ENCODE measurements around the gene UBC.

Gene UBC

GRCh38 chr12:124864326-124864752, 50.1 kb downstream of the UBC start:
- no peak for DNase-seq (ENCODE audit: low read depth in 3 of 3)

DNA sequence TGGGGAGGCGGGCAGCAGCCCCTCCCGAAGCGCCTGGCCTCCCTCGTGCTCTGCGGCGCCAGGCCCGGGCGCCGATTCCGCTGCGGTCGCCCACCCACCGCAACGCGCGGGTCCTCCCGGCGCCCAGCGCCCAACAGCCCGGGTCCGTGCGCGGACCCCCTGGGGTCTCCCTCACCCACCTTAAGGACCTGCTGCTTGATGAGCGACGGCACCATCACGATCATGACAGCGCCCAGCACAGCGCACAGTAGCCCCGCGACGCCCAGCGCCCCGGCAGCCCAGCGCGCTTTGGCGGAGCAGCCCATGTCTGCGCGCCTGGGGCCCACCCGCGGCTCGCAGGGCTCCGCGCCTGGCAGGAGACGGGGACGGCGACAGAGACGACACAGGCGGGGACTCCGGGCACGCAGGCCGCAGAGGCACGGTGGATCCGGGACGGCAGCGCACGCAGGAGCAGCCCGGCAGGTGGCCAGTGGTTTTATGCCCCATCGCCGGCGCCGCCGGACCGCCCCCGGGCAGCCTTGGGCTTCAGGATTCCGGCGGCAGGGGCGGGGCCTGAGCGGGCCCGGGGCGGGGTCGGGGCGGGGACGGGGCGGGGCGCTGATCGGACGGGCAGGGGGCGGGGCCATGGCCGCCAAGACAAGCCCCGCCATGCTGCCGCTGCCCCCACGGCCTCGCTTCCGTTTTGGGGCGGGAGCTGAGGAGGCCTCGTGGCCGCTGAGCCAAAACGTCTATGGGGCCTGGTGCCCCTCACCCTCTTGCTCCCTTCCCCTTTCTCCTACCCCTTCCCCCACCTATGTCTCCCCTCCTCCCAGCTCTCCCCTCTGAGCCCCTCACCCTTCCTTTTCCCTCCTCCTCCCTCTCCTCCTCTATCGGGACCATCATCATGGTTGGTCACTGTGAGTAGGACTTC, 50.8 kb downstream of the UBC start, which contains the start of gene SCARB1:
SCARB1 (minus strand) TSS at position 449 of the 910 bp plus-strand sequence; CDS start at position 305, 144 bp downstream.
- DNase-seq (ENCODE audit: low read depth in 3 of 3) = peak; percentile 61 to 71 (median 64)

DNA sequence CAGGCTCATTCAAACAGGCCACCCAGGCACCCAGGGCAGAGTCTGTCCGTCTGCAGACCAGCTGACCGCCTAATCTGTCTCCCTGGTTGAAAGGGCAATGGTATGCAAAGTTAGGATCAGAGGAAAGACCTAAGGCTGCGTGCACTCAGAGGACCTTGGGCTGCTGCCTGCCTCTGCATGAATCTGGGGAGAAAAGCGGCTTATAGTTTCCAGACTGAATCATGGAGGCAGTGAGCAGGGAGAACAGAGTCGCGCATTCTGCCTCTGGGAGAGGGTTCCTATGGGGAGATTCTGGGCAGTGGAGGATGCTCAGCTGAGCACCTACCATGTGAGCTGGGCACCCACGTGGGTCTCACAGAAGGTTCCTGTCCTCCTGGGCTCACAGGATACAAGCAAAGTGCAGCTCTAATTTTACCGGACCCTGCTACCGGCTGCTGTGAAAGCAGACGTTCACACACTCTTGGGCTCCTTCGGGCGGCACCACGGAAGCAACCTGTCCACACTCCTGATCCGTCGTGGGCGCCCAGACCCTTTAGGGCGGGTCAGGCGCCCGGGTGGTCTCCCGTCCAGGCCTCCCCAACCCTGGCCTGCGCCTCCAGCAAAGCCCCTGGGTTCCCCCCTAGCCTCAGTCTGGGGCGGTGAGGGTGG, 51.6 kb downstream of the UBC start:
- peak in 1 of 3 experiments; percentile 13 for DNase-seq (ENCODE audit: low read depth in 3 of 3)

DNA sequence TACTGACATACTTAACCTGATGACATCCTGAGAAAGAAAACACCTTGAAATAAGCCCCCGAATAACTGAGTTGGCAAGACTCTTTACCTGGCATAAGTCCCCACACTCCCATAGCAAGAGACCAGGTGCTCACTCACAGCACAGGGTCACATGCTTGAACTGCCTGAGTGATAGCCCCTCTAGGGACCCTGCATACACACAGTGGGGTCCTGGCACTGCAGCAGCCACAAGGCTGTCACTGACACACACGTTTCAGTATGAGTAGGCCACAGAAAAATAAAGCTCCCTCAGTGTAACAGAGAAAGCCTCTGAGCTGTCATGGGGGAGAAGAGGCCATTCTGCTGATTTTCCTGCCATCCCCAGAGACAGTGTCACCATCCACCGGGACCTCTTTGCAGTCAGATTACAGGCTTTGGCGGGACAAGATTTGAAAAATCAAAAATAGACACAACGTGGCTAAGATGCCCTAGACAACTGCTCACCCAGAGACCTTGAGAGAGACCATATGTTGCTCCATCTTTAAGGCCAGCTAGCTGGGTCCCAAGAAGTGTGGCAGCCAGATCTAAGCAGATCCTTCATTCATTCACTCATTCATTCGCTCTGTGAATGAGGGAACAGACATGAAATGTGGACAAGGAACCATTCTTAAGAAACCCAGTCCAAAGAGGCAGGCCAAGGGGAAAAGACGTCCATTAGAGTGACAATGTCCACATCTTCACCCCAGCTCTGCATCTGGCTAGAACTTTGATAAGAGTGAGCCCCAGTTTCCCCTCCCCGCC, 52.4 kb downstream of the UBC start:
- no peak for DNase-seq (ENCODE audit: low read depth in 3 of 3)

Data from stimulated activated CD4-positive, alpha-beta T cell treated with anti-CD3 and anti-CD28 coated beads, TNF-alpha, amount 100 ng/mL, for 4 hours (primary cell).